Measurements from ENCODE around the gene PRKAG2.

GRCh38 chr7:151844825-151845200, 32.1 kb downstream of the PRKAG2 start:
- TF ChIP-seq CTCF (IDR thresholded peaks at IDR 0.05; ENCODE audit: control extremely low read depth in 1 of 3, insufficient read depth in 1 of 3, low read depth in 1 of 3, low read length in 3 of 3) = no peak
- no peak for TF ChIP-seq CHD7 (IDR thresholded peaks at IDR 0.05; ENCODE audit: insufficient replicate concordance, low read length)
- no peak for TF ChIP-seq MAX (IDR thresholded peaks at IDR 0.05)
- no peak for TF ChIP-seq POLR2AphosphoS5 (IDR thresholded peaks at IDR 0.05; ENCODE audit: low read depth, low read length)
- no peak for TF ChIP-seq JUND (IDR thresholded peaks at IDR 0.05; ENCODE audit: low read length)
- no peak for TF ChIP-seq ZNF274 (IDR thresholded peaks at IDR 0.05; ENCODE audit: borderline replicate concordance, extremely low read depth, low read length)
- TF ChIP-seq SRF (IDR thresholded peaks at IDR 0.05; ENCODE audit: low read depth, low read length) = no peak
- TF ChIP-seq NANOG (IDR thresholded peaks at IDR 0.05; ENCODE audit: insufficient read depth, low read depth, low read length, poor library complexity, severe bottlenecking) = no peak
- no peak for TF ChIP-seq FOSL1 (IDR thresholded peaks at IDR 0.05; ENCODE audit: insufficient read depth, low read depth, low read length)
- no peak for TF ChIP-seq YY1 (IDR thresholded peaks at IDR 0.05; ENCODE audit: low read depth, low read length)
- TF ChIP-seq POLR2A (IDR thresholded peaks at IDR 0.05; ENCODE audit: control extremely low read depth in 1 of 2, low read depth in 2 of 2, low read length in 2 of 2) = no peak
- TF ChIP-seq EZH2 (IDR thresholded peaks at IDR 0.05; ENCODE audit: low read depth, low read length, severe bottlenecking) = no peak
- no peak for TF ChIP-seq E2F6 (IDR thresholded peaks at IDR 0.05)
- no peak for TF ChIP-seq SIN3A (conservative IDR thresholded peaks at IDR 0.05 in 1 of 2, IDR thresholded peaks at IDR 0.05 in 1 of 2; ENCODE audit: low read depth in 1 of 2, low read length in 2 of 2)

Measured in H1 (cell line).